HepG2 (cell line): ENCODE measurements around the gene UQCRC2. TPM values are rescaled to one million over a fixed set of nuclear protein-coding genes. Genes with fewer than 3 reads are reported as not detected.

Source experiments
- ATRX ChIP-seq: sonication (generic); formaldehyde crosslinking; IDR thresholded peaks from 2 replicates; pipeline ENCODE4 v1.4.0; 2020; ENCODE audit warnings: missing genetic modification reagents, borderline replicate concordance
- ELF3 ChIP-seq: IDR thresholded peaks from 2 replicates; pipeline ENCODE4 v1.6.1; 2016; ENCODE audit warnings: missing genetic modification reagents, missing compliant biosample characterization
- EP300 ChIP-seq, 3 experiments: sonication (generic) in 1 of 3; formaldehyde crosslinking in 1 of 3; IDR thresholded peaks; 2 replicates each; pipeline versions ENCODE4 v1.5.1 to v1.6.1; 2011 to 2020; ENCODE audit warnings: low read depth in 2 of 3, low read length in 2 of 3, borderline replicate concordance in 1 of 3, improper control_type of control experiment in 1 of 3, mild to moderate bottlenecking in 1 of 3, missing genetic modification reagents in 1 of 3, moderate library complexity in 1 of 3
- JUND ChIP-seq: sonication (generic); formaldehyde crosslinking; IDR thresholded peaks from 2 replicates; pipeline ENCODE4 v1.8.0; 2022; ENCODE audit warnings: mild to moderate bottlenecking, missing genetic modification reagents
- KDM4B ChIP-seq: sonication (generic); formaldehyde crosslinking; IDR thresholded peaks from 2 replicates; pipeline ENCODE4 v1.4.0; 2020; ENCODE audit warnings: missing genetic modification reagents
- KMT2B ChIP-seq: IDR thresholded peaks from 2 replicates; pipeline ENCODE4 v1.6.1; 2016; ENCODE audit warnings: missing genetic modification reagents, missing compliant biosample characterization
- RBAK ChIP-seq: sonication (generic); formaldehyde crosslinking; IDR thresholded peaks from 2 replicates; pipeline ENCODE4 v1.5.1; 2020; ENCODE audit warnings: mild to moderate bottlenecking, missing genetic modification reagents
- TCF7L2 ChIP-seq: IDR thresholded peaks from 2 replicates; pipeline ENCODE4 v1.6.1; 2011; ENCODE audit warnings: mild to moderate bottlenecking, low read depth, low read length, moderate library complexity
- YY1 ChIP-seq: IDR thresholded peaks from 2 replicates; pipeline ENCODE4 v1.6.1; 2011; ENCODE audit warnings: low read length, low read depth, moderate library complexity, mild to moderate bottlenecking; ENCODE audit not compliant: insufficient read depth, insufficient replicate concordance
- ZC3H13 ChIP-seq: sonication (generic); formaldehyde crosslinking; IDR thresholded peaks from 2 replicates; pipeline ENCODE4 v1.8.1; 2023; ENCODE audit warnings: mild to moderate bottlenecking, missing genetic modification reagents, moderate library complexity
- ZNF251 ChIP-seq: sonication (generic); formaldehyde crosslinking; IDR thresholded peaks from 2 replicates; pipeline ENCODE4 v1.9.0; 2021; ENCODE audit warnings: mild to moderate bottlenecking, missing genetic modification reagents
- polyA plus RNA-seq, 8 experiments: library from polyadenylated mRNA; depleted of rRNA in 3 of 8; stranded (reverse) in 7 of 8; unstranded in 1 of 8; fragments of >200 nt; fragmentation: Illumina TruSeq in 4 of 8; extraction: Trizol in 4 of 8; gene quantifications; 2 replicates each; pipeline versions ENCODE4 v1.2.1 to v1.2.3, GENCODE V29; 2011 to 2016; ENCODE audit warnings: low read depth in 4 of 8, missing spikeins in 1 of 8, mixed read lengths in 1 of 8; ENCODE audit not compliant: insufficient read depth in 1 of 8
- total RNA-seq, 5 experiments: library from RNA; depleted of rRNA; stranded (reverse); fragments of >200 nt; fragmentation: Illumina TruSeq; extraction: Trizol; gene quantifications; 2 replicates each; pipeline ENCODE4 v1.2.3, GENCODE V29; 2016; ENCODE audit warnings: low read depth in 1 of 5
- TF ChIP-seq, protein P1 (sequence below): sonication (generic); formaldehyde crosslinking; IDR thresholded peaks from 2 replicates; pipeline ENCODE4 v1.5.1; 2020; ENCODE audit warnings: mild to moderate bottlenecking, missing genetic modification reagents, borderline replicate concordance
- TF ChIP-seq, protein P2 (sequence below): sonication (generic); formaldehyde crosslinking; IDR thresholded peaks from 2 replicates; pipeline ENCODE4 v1.8.1; 2023; ENCODE audit warnings: mild to moderate bottlenecking, missing genetic modification reagents
- TF ChIP-seq, protein P3 (sequence below): sonication (generic); formaldehyde crosslinking; IDR thresholded peaks from 2 replicates; pipeline ENCODE4 v1.5.1; 2020; ENCODE audit warnings: missing genetic modification reagents, mild to moderate bottlenecking, borderline replicate concordance
- TF ChIP-seq, protein P4 (sequence below): fragments of 450-650 bp; IDR thresholded peaks from 2 replicates; pipeline ENCODE4 v1.6.1; 2017; ENCODE audit warnings: mild to moderate bottlenecking
- TF ChIP-seq, protein P5 (sequence below): sonication (generic); formaldehyde crosslinking; IDR thresholded peaks from 2 replicates; pipeline ENCODE4 v1.4.0; 2020; ENCODE audit warnings: missing genetic modification reagents

Gene UQCRC2
- total and polyA plus RNA-seq, 2 of the 13 experiments (the other 11 are each of a cell fraction or from before 2014, with no cell fraction given), result 442 to 536 TPM

DNA sequence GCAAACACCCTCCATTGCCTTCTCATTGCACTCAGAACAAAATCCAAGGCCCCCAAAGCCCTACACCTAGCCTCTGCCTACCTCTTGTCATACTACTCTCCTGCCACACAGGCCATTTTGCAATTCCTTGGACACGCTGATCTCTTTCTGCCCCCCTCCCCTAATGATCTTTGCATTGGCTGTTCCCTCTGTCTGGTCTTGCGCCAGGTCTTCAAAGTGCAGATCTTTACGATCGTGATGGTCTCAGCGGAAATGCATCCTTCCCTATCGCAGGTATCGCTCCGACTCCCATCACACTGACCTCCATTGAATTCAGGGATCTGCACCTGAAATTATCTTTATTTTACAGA, 54.0 kb downstream of the UQCRC2 start (continued):
- peak; percentile 2; the same call in 1 of the 2 replicates for TF ChIP-seq KMT2B (CRISPR knock-in tag)
- TF ChIP-seq, protein P1, sequence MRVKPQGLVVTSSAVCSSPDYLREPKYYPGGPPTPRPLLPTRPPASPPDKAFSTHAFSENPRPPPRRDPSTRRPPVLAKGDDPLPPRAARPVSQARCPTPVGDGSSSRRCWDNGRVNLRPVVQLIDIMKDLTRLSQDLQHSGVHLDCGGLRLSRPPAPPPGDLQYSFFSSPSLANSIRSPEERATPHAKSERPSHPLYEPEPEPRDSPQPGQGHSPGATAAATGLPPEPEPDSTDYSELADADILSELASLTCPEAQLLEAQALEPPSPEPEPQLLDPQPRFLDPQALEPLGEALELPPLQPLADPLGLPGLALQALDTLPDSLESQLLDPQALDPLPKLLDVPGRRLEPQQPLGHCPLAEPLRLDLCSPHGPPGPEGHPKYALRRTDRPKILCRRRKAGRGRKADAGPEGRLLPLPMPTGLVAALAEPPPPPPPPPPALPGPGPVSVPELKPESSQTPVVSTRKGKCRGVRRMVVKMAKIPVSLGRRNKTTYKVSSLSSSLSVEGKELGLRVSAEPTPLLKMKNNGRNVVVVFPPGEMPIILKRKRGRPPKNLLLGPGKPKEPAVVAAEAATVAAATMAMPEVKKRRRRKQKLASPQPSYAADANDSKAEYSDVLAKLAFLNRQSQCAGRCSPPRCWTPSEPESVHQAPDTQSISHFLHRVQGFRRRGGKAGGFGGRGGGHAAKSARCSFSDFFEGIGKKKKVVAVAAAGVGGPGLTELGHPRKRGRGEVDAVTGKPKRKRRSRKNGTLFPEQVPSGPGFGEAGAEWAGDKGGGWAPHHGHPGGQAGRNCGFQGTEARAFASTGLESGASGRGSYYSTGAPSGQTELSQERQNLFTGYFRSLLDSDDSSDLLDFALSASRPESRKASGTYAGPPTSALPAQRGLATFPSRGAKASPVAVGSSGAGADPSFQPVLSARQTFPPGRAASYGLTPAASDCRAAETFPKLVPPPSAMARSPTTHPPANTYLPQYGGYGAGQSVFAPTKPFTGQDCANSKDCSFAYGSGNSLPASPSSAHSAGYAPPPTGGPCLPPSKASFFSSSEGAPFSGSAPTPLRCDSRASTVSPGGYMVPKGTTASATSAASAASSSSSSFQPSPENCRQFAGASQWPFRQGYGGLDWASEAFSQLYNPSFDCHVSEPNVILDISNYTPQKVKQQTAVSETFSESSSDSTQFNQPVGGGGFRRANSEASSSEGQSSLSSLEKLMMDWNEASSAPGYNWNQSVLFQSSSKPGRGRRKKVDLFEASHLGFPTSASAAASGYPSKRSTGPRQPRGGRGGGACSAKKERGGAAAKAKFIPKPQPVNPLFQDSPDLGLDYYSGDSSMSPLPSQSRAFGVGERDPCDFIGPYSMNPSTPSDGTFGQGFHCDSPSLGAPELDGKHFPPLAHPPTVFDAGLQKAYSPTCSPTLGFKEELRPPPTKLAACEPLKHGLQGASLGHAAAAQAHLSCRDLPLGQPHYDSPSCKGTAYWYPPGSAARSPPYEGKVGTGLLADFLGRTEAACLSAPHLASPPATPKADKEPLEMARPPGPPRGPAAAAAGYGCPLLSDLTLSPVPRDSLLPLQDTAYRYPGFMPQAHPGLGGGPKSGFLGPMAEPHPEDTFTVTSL (CRISPR knock-in tag), result no peak
- TF ChIP-seq RBAK, result no peak
- TF ChIP-seq, protein P2, sequence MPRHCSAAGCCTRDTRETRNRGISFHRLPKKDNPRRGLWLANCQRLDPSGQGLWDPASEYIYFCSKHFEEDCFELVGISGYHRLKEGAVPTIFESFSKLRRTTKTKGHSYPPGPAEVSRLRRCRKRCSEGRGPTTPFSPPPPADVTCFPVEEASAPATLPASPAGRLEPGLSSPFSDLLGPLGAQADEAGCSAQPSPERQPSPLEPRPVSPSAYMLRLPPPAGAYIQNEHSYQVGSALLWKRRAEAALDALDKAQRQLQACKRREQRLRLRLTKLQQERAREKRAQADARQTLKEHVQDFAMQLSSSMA (CRISPR knock-in tag), result peak; percentile 78; the same call in 1 of the 2 replicates
- TF ChIP-seq, protein P3, sequence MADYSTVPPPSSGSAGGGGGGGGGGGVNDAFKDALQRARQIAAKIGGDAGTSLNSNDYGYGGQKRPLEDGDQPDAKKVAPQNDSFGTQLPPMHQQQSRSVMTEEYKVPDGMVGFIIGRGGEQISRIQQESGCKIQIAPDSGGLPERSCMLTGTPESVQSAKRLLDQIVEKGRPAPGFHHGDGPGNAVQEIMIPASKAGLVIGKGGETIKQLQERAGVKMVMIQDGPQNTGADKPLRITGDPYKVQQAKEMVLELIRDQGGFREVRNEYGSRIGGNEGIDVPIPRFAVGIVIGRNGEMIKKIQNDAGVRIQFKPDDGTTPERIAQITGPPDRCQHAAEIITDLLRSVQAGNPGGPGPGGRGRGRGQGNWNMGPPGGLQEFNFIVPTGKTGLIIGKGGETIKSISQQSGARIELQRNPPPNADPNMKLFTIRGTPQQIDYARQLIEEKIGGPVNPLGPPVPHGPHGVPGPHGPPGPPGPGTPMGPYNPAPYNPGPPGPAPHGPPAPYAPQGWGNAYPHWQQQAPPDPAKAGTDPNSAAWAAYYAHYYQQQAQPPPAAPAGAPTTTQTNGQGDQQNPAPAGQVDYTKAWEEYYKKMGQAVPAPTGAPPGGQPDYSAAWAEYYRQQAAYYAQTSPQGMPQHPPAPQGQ (CRISPR knock-in tag), result 0 out of 2 replicates have a peak, but pooled peaks have one; percentile 68
- TF ChIP-seq KDM4B (CRISPR knock-in tag), result no peak
- no peak for TF ChIP-seq YY1
- TF ChIP-seq, protein P4, sequence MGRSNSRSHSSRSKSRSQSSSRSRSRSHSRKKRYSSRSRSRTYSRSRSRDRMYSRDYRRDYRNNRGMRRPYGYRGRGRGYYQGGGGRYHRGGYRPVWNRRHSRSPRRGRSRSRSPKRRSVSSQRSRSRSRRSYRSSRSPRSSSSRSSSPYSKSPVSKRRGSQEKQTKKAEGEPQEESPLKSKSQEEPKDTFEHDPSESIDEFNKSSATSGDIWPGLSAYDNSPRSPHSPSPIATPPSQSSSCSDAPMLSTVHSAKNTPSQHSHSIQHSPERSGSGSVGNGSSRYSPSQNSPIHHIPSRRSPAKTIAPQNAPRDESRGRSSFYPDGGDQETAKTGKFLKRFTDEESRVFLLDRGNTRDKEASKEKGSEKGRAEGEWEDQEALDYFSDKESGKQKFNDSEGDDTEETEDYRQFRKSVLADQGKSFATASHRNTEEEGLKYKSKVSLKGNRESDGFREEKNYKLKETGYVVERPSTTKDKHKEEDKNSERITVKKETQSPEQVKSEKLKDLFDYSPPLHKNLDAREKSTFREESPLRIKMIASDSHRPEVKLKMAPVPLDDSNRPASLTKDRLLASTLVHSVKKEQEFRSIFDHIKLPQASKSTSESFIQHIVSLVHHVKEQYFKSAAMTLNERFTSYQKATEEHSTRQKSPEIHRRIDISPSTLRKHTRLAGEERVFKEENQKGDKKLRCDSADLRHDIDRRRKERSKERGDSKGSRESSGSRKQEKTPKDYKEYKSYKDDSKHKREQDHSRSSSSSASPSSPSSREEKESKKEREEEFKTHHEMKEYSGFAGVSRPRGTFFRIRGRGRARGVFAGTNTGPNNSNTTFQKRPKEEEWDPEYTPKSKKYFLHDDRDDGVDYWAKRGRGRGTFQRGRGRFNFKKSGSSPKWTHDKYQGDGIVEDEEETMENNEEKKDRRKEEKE, result no peak
- peak in 1 of 2 experiments; percentile 27; a peak in 1 of 4 replicates for TF ChIP-seq EP300 (IDR thresholded peaks at IDR 0.05; ENCODE audit: low read depth in 2 of 2, low read length in 2 of 2)
- TF ChIP-seq EP300 (CRISPR knock-in tag; IDR thresholded peaks at IDR 0.05; ENCODE audit: borderline replicate concordance), result no peak
- no peak for TF ChIP-seq ZNF251 (CRISPR knock-in tag)
- TF ChIP-seq, protein P5, sequence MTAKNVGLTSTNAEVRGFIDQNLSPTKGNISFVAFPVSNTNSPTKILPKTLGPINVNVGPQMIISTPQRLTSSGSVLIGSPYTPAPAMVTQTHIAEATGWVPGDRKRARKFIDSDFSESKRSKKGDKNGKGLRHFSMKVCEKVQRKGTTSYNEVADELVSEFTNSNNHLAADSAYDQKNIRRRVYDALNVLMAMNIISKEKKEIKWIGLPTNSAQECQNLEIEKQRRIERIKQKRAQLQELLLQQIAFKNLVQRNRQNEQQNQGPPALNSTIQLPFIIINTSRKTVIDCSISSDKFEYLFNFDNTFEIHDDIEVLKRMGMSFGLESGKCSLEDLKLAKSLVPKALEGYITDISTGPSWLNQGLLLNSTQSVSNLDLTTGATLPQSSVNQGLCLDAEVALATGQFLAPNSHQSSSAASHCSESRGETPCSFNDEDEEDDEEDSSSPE, result no peak
- no peak for TF ChIP-seq TCF7L2
- TF ChIP-seq JUND (CRISPR knock-in tag), result no peak
- TF ChIP-seq ATRX, result no peak
- TF ChIP-seq ELF3 (CRISPR knock-in tag), result 0 out of 2 replicates have a peak, but pooled peaks have one; percentile 43
- no peak for TF ChIP-seq ZC3H13 (CRISPR knock-in tag)
